ENCODE results near the gene SIN3A. TPM values are rescaled to one million over a fixed set of nuclear protein-coding genes. Genes with fewer than 3 reads are reported as not detected.
A peak's percentile ranks its signal among the peaks of the same experiment; 100 is the strongest.

Gene SIN3A
- total RNA-seq (2021; ENCODE audit: unreplicated experiment) (107 TPM), Bru-seq, nascent RNA (percentile 94 among the genes with signal in this experiment), BruChase-seq, experiment 1, labeled RNA remaining after a 2-hour chase (percentile 92 among the genes with signal in this experiment), BruChase-seq, experiment 2, labeled RNA remaining after a 6-hour chase (percentile 87 among the genes with signal in this experiment)
- polyA plus RNA-seq (2012; ENCODE audit: insufficient read length): 48.8 TPM
- long read RNA-seq, full-length matches to known transcripts: 15 of 77 reads
- long read RNA-seq, partial matches to known transcripts: 43 of 77 reads
- long read RNA-seq, other reads (novel, unspliced or antisense): 19 of 77 reads

DNA sequence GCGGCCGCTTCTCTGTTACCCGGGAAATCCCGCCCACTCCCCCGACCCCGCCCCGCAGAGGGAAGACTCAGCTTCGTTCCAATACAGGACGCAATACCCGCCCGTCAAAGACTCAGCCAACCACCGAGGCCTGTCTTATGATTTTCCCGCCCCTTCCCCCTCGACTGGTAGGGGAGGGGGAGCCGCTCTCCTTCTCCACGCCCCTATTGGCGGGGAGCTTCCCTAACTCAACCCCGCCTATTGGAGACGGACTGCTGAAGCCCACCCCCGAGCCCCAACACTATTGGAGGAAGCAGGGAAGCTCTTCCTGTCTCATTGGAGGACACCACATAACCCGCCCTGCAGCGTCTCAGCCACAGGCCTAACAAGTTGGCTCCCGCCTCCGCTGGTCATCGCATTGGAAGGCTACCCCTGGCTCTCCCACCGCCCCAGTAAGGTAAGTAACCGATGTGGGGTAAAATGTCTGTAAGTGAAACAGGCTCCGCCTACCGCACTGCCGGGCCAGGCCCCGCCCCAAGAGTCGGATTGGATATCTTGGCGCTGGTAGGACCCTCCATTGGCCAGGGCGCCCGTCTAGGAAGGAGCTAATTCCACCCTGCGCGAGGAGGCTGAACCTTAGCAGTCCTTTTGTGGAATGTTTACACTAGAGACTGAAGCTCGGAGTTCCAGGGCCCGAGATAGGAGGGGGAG, at the start of gene SIN3A:
Gene SIN3A (minus strand): TSS at position 17 of the 690 bp plus-strand sequence. CDS start 21,315 bp downstream, outside the sequence.
- Histone ChIP-seq H3K27me3 (ENCODE audit: control insufficient read depth, insufficient read depth, low read length) (no peaks in the 10 kb centered on the region), H3K36me3 (ENCODE audit: control insufficient read depth, insufficient read depth, low read length) (peaks cover 3% of the 10 kb centered on the region; the same call in 1 of the 2 replicates), H3K4me3 (ENCODE audit: low read depth in 2 of 2, low read length in 2 of 2) (peak within 1 kb of the TSS; percentile 98), H3K27ac (ENCODE audit: low read length) (peak within 1 kb of the TSS; percentile 99), H3K9me3 (ENCODE audit: control insufficient read depth, insufficient read depth, low read depth, low read length) (no peaks in the 10 kb centered on the region), H3K4me1 (ENCODE audit: control insufficient read depth, insufficient read depth, low read length) (peaks cover 21% of the 10 kb centered on the region)
- ChIA-PET POLR2A (interaction anchor here (0.5 to 1.3 kb wide), 20 partner anchors 9 to 1029 kb away, joined by 3 to 21 read pairs (median 7); partner anchors contain the start of genes IMP3, MAN2C1, SNUPN and UBL7), CTCF (interaction anchor here (0.6 to 1.0 kb wide), 4 partner anchors 81 to 409 kb away, joined by 3 to 16 read pairs (median 6); partner anchors contain the start of gene NEIL1)
- no TSS peak for BruUV-seq (replicated peaks)
- DNase-seq (ENCODE audit: low read depth, low spot score) (peak; percentile 99), ATAC-seq (peak; percentile 71)
- in situ Hi-C loops (cut with HindIII; ENCODE audit: low pct_unique_long_range_greater_than_20kb, low sequenced_read_pairs): no loop called here
- intact Hi-C loops (cut with micrococcal nuclease; ENCODE audit: unreplicated experiment): no loop called here
- TF ChIP-seq POLR2AphosphoS5 (IDR thresholded peaks at IDR 0.05; ENCODE audit: low read depth, low read length) (no peak; the same call in 1 of the 2 replicates), TCF7L2 (IDR thresholded peaks at IDR 0.05; ENCODE audit: low read depth, low read length) (no peak), SIN3A (IDR thresholded peaks at IDR 0.05; ENCODE audit: borderline replicate concordance, insufficient read depth, low read depth, low read length) (no peak), REST (IDR thresholded peaks at IDR 0.05; ENCODE audit: insufficient read depth in 1 of 2, low read depth in 2 of 2, low read length in 1 of 2) (no peak)
- TF ChIP-seq, protein P1, sequence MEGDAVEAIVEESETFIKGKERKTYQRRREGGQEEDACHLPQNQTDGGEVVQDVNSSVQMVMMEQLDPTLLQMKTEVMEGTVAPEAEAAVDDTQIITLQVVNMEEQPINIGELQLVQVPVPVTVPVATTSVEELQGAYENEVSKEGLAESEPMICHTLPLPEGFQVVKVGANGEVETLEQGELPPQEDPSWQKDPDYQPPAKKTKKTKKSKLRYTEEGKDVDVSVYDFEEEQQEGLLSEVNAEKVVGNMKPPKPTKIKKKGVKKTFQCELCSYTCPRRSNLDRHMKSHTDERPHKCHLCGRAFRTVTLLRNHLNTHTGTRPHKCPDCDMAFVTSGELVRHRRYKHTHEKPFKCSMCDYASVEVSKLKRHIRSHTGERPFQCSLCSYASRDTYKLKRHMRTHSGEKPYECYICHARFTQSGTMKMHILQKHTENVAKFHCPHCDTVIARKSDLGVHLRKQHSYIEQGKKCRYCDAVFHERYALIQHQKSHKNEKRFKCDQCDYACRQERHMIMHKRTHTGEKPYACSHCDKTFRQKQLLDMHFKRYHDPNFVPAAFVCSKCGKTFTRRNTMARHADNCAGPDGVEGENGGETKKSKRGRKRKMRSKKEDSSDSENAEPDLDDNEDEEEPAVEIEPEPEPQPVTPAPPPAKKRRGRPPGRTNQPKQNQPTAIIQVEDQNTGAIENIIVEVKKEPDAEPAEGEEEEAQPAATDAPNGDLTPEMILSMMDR (IDR thresholded peaks at IDR 0.05): no peak

GRCh38 chr15:75493732-75494131, 42.2 kb upstream of the SIN3A start:
- DNase-seq (ENCODE audit: low read depth, low spot score): no peak
- CTCF ChIA-PET: interaction anchor here (0.5 kb wide), 1 partner anchor 14 kb away, joined by 8 read pairs; no protein-coding TSS in a partner anchor

More at GRCh38 chr15:75493732-75494131, 42.2 kb upstream of the SIN3A start:
- intact Hi-C loops (cut with micrococcal nuclease; ENCODE audit: unreplicated experiment): no loop called here
- BruUV-seq (replicated peaks): no TSS peak
- Histone ChIP-seq H3K36me3 (ENCODE audit: control insufficient read depth, insufficient read depth, low read length) (peaks cover 6% of the 10 kb centered on the region), H3K27me3 (ENCODE audit: control insufficient read depth, insufficient read depth, low read length) (no peaks in the 10 kb centered on the region), H3K4me1 (ENCODE audit: control insufficient read depth, insufficient read depth, low read length) (no peaks in the 10 kb centered on the region), H3K27ac (ENCODE audit: low read length) (no peak overlapping the region), H3K9me3 (ENCODE audit: control insufficient read depth, insufficient read depth, low read depth, low read length) (no peaks in the 10 kb centered on the region), H3K4me3 (ENCODE audit: low read depth in 2 of 2, low read length in 2 of 2) (no peak overlapping the region)
- POLR2A ChIA-PET: no interaction called here
- in situ Hi-C loops (cut with HindIII; ENCODE audit: low pct_unique_long_range_greater_than_20kb, low sequenced_read_pairs): no loop called here
- no peak for ATAC-seq
- TF ChIP-seq SIN3A (IDR thresholded peaks at IDR 0.05; ENCODE audit: borderline replicate concordance, insufficient read depth, low read depth, low read length) (no peak), POLR2AphosphoS5 (IDR thresholded peaks at IDR 0.05; ENCODE audit: low read depth, low read length) (no peak), TCF7L2 (IDR thresholded peaks at IDR 0.05; ENCODE audit: low read depth, low read length) (no peak), REST (IDR thresholded peaks at IDR 0.05; ENCODE audit: insufficient read depth in 1 of 2, low read depth in 2 of 2, low read length in 1 of 2) (no peak)
- TF ChIP-seq, protein P1 (IDR thresholded peaks at IDR 0.05): no peak

Data from Panc1 (cell line).